ENCODE measurements around the gene TLK1.
A peak's percentile ranks its signal among the peaks of the same experiment; 100 is the strongest.
"Not testable (repeated sequence)": the region's sequence is repeated elsewhere in the genome, so short reads cannot be mapped to it uniquely, and the experiment has no call there.

The TLK1 gene

DNA sequence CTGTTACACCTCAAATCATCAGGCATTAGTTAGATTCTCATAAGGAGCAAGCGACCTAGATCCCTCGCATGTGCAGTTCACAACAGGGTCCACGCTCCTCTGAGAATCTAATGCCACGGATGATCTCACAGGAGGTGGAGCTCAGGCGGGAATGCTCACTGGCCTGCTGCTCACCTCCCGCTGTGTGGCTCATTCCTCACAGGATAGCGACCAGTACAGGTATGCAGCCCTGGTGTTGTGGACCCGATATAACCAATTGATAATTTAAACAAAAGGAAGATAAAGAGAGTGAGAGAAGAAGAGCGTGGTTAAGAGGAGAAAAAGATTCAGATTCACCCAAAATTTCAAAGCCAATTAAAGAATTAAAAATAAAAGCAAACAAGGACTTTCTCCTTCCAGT, 20.8 kb downstream of the TLK1 start:
- no peak for DNase-seq

DNA sequence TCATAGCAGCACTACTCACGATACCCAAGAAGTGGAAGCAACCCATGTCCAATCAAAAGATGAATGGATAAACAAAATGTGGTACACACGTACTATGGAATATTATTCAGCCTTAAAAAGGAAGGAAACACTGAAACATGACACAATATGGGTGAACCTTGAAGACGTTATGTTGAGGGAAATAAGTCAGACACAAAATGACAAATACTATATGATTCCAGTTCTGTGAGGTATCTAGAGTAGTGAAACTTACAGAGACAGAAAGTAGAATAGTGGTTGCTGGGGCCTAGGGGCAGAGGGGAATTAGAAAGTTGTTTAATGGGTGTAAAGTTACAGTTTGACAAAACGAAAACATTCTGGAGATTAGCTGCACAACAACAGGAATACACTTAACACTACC, 24.7 kb downstream of the TLK1 start:
- no peak for DNase-seq

DNA sequence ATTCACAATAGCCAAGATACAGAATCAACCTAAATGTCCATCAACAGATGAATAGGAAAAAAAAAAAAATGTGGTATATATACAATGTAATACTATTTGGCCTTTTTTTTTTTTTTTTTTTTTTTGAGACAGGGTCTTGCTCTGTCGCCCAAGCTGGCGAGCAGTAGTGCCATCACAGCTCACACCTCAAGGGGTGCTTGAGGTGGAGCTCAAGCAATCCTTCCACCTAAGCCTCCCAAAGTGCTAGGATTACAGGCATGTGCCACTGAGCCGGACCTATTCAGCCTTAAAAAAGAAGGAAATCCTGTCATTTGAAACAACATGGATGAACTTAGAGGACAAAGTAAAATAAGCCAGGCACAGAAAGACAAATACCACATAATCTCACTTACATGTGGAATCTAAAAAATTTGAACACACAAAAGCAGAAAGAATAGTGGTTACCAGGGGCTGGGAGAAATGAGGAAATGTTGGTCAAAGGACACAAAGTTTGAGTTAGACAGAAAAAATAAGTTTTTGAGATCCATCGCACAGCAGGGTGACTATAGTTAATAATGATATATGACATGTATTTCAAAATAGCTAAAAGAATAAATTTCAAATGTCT, 26.0 kb downstream of the TLK1 start:
- DNase-seq: no peak

DNA sequence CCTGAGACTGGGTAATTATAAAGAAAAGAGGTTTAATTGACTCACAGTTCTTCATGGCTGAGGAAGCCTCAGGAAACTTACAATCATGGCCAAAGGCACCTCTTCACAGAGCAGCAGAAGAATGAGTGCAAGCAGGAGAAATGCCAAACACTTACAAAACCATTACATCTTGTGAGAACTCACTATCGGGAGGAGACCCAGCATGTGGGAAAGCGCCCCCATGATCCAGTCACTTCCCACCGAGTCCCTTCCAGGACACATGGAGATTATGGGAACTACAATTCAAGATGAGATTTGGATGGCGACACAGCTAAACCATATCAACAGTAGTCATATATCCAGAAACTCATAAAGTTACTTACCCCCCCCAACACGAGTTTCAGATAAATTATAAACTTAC, 28.6 kb downstream of the TLK1 start:
- no peak for DNase-seq

DNA sequence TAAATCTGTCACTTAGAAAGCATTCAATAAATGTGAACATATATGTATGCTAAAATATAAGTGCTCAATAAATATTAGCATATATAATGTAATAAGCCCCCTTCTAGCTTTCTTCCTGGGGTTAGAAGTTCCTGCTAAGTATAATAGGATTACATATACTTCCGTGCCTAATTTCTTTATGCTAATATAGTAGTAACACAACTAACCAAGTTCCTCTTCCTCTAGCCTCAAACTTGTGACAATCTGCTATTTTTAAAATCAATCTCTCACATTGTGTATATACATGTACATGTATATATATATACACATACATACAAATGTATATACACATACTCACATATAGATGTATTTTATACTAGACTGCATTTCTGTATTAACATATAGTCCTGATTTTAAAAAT, 32.2 kb downstream of the TLK1 start:
- no peak for DNase-seq

DNA sequence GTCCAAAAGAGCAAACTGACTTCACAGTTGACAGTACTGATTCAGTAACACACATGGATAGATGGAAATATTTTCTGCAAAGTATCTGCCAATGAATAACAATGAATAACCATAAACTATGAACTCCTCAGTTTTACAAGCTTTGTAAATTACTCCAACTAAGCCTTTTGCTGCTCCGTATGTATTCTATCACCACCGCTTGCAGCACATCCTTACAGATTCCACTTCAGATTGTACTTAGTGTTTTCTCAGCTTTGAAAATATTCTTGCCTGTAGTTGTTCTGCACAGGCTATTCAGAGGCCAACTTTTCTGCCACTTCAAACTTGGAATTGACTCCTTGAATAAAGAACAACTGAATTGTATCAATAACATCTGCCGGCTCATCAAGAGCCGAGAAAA, 36.2 kb downstream of the TLK1 start:
- DNase-seq: no peak

DNA sequence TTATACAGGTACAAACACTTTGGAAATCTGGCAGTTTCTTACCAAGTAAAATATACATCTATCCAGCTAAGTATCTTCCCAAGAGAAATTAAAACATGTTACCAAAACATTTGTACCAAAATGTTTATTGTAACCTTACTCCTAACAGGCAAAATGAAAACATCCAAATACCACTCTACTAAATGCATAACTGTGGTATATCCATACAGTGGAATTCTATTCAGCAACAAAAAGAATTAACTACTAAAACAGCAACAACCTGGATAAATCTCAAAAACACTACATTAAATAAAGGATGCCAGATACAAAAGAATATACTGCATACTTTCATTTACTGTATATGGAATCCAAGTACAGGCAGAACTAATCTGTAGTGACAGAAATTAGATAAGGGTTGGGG, 51.1 kb downstream of the TLK1 start:
- no peak for DNase-seq

DNA sequence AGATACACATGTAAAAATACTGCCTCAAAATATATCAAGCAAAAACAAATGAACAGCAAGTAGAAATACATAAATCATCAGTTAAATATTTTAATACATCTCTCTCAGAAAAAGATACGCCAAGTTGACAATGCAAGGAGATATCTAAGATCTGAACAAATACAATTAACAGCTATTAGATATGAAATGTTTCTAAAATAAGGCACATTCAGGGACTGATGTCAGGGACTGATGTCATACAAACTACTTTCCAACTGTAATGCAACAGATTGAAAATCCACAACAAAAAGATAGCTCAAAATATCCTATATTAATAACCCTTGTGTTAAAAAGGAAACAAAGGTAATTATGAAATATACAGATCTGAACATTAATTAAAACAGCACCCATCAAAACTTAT, 51.7 kb downstream of the TLK1 start:
- no peak for DNase-seq

DNA sequence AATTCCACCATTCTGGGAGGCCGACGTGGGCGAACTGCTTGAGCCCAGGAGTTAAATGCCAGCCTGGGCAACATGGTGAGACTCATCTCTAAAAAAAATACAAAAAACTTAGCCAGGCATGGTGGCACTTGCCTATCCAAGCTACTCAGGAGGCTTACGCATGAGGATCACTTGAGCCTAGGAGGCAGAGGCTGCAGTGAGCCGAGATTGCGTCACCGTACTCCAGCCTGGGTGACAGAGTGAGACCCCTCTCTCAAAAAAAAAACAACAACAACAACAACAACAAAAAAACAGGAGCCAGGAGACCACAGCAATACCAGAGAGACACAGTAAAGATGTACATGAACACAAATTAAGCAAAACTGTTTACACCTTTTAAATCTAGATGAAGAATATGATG, 52.9 kb downstream of the TLK1 start:
- DNase-seq: no peak

DNA sequence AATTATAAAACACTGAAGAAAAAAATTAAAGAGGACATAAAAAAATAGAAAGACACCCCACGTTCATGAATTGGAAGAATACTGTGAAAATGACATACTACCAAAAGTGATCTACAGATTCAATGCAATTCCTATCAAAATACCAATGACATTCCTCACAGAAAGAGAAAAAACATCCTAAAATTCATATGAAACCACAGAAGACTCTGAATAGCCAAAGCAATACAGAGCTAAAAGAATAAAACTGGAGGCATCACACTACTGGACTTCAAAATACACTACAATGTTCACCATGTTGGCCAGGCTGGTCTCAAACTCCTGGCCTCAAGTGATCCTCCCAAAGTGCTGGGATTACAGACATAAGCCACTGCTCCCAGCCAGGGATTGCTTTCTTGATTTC, 56.3 kb downstream of the TLK1 start:
- no peak for DNase-seq

DNA sequence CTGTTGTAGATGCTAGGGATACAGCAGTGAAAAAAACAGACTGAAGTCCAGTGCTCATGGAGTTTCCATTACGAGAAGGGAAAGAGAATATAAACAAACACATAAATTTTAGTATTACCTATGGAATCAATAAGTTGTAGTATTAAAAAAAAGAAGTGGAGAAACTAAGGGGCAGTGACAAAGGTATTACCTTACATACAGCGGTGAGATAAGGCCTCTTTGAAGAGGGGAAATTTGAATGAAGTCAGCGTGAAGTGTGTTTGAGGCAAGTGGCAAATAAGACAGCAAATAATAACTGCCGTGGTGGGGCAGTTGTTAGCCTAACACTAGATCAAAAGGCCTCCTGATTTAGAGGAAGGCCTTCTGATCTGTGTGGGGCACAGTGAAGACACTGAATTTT, 57.9 kb downstream of the TLK1 start:
- no peak for DNase-seq

DNA sequence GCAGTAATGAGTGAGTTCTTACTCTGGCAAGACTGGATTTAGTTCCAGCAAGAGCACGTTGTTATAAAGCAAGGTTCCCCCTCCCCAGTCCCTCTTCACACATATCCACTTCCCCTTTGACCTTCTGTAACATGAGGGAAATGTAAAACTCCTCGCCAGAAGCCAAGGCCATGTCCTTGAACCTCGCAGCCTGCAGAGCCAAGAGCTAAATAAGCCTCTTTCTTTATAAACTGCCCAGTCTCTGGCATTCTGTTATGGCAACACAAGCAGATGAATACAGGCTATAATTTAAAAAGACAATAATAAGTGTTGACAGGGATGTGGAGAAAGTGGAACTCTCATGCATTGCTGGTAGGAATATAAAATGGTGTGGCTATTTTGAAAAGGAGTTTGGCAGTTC, 60.3 kb downstream of the TLK1 start:
- DNase-seq: no peak

DNA sequence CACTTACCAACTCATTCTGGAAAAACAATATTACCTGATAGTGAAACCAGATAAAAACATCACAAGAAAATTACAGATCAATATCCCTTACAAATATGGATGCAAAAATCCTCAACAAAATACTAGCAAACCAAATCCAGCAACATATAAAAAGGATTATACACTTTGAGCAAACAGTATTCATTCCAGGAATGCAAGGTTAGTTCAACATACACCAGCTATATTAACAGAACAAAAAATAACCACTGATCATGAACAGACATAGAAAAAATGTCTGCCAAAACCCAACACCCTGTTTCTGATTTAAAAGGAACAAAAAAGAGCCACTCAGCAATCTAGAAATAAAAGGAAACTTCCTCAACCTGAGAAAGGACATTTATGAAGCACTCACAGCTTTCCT, 62.1 kb downstream of the TLK1 start:
- no peak for DNase-seq

DNA sequence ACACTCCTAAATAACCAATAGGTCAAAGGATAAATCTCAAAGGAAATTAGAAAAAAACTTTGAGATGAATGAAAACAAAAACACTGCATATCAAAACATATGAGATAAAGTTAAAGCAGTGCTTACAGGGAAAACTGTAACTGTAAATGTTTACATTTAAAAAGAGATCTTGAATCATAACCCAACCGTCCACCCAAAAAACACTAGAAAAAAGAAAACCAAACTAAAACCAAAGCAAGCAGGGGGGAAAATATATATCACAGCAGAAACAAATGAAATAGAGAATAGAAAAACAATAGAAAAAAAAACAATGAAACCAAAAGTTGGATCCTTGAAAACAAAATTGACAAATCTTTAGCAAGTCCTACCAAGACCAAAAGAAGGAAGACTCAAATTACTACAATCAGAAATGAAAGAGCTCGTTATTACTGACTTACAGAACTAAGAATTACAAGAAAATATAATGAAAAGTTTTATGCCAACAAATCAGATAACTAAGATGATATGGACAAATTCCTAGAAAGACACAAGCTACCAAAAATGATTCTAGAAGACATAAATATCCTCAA, 65.6 kb downstream of the TLK1 start:
- DNase-seq: no peak

DNA sequence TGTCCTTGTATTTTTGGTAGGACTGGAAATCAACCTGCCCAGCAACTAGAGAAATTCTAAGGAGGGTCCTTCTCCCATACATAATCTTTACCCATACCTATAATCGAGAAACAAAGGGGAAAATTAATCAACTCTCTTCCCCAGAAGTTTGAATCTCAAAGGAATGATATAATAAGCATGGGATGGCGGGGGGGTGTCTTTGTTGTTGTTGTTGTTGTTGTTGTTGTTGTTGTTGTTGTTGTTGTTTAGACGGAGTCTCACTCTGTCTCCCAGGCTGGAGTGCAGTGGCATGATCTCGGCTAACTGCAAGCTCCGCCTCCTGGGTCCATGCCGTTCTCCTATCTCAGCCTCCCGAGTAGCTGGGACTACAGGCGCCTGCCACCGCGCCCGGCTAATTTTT, 69.2 kb downstream of the TLK1 start:
- not testable (repeated sequence) for DNase-seq

DNA sequence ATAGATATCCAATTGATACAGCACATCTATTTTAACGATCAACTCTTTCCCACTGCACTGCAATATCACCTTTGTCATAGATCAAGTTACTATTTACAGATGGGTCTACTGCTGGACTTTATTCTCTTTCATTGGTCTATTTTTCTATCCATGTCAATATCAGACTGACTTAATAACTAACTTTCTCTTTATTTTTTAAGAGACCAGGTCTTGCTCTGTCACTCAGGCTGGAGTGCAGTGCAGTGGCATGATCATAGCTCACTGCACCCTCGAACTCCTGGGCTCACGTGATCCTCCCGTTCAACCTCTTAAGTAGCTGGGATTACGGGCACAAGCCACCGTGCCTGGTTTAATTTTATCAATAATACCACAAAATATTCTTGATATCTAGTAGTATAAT, 71.2 kb downstream of the TLK1 start:
- DNase-seq: no peak

DNA sequence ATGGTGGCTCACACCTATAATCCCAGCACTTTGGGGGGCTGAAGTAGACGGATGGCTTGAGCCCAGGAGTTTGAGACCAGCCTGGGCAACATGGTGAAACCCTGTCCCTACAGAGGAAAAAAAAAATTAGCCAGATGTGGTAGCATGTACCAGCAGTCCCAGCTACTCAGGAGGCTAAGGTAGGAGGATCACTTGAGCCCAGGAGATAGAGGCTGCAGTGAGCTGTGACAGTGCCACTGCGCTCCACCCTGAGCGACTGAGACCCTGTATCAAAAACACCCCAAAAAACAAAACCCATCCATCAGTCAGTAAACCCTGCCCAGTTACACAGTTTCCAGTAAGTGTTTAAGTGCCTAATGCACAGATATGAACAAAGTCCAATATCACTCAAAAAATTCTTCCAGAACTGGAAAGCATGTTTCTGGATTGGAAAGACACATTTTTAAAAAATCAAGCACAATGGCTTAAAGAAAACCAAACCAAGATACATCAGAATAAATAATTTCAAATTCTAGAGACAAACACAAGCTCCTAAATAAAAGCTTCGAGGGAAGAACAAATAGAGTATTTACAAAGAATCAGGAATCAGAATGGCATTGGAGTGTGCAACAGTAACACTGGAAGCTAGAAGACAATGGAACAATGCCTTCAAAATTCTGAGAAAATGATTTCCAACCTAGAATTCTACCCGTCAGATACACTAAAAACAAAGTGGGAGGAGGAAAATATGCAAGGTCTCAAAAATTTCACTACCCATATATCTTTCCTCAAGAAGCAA, 72.4 kb downstream of the TLK1 start:
- no peak for DNase-seq

DNA sequence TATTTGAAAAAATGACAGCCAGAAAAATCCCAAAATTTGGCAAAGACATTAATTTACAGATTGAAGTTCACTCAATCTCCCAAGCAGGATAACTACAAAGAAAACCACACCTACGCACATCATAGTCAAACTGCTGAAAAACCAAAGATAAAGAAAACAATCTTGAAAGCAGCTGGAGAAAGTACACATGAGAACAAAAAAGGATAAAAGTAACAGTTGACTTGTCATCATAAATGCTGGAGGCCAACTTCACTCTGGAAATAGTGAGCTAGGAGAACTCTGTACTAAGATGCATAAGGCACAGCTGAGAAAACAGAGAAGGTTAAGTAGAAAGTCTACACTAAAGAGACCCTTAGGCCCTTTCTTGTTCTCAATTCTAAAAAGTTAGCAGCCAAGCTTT, 73.1 kb downstream of the TLK1 start:
- DNase-seq: no peak

DNA sequence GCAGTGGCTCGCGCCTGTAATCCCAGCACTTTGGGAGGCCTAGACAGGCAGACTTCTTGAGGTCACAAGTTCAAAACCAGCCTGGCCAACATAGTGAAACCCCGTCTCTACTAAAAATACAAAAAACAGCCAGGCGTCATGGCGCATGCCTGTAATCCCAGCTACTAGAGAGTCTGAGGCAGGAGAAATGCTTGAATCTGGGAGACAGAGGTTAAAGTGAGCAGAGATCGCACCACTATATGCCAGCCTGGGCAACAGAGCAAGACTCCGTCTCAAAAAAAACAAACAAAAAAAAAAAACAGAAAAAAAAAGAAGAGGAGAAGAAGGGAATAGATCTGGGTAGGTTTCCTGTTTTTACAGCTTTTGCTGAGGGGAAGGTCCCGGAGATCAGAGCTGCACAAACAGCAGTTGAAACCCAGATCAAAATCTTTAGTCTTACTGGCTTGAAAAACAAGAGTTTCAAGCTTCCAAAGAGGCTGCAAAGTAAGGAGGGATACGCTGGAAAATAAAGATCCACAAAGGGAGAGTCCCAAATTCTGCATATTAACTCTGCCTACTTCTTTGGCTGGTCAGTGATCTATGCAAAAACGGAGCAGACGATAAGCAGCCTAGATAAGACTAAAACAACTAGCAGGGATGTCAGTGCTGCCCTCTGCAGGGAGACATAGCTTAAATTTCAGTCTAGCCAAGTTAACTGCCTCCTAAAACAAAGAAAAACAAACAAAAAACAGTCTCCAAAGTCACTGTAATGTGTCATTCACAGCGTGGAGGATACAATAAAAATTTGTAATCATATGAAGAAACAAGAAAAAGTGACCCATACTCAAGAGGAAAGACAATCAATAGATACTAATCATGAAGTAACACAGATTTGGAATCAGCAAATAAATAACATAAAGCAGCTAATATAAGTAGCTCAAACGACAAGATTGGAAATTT, 74.1 kb downstream of the TLK1 start:
- DNase-seq: peak; percentile 20

DNA sequence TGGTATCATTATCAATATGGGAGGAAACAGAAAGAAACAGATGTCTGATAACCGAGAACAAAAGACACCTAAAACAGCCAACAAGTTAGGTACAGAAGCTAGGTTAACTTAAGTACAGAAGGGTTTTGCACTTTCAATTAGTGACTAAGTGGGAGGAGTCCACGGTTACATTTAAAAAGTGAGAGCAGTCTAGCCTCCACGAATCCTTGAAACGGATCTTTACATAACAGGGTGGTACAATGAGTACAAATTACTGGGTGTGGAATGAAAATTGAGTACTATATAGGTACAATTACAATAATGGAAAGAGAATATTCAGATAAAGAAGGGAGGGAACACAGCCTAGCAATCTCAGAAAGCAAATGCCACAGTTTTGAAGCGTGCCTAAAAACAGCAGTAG, 76.6 kb downstream of the TLK1 start:
- peak; percentile 68 for DNase-seq

DNA sequence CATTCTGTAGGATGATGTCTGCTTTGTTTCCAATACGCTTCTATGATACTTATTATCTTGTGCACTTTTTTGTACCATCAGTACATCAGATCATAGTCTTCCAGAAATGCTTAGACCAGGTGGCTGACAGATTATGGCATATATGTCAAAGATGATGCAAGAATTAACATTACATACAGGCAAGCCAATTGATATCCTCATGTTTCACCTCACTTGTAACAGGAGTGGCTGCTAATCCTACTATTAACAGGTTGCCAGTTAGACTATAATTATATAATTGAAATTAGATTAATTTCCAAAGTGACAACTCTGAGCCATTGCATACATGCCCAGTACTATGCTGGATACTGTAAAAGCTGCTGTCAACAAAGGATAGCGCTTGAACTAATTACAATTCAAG, 77.2 kb downstream of the TLK1 start:
- DNase-seq: peak; percentile 37

DNA sequence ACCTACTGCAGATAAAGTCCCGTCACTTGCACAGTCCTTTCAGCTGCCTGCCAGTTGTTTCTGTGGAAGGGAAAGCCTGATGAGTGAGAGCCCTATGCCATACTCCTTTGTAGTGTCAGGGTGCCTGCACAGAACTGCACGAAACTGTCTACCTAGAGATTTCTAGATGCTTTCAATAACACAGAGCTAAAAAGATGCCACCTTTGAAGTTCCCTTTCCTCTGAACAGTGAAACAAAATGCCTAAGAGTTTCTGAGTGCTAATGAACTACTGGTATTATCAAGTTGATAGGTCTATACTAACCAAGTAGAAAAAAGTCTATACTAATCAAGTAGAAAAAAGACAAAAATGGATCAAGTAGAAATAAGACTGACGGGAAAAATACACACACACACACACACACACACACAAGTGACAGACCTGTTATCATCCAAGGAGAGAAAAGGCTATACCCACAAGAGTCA, 79.0 kb downstream of the TLK1 start:
- no peak for DNase-seq

DNA sequence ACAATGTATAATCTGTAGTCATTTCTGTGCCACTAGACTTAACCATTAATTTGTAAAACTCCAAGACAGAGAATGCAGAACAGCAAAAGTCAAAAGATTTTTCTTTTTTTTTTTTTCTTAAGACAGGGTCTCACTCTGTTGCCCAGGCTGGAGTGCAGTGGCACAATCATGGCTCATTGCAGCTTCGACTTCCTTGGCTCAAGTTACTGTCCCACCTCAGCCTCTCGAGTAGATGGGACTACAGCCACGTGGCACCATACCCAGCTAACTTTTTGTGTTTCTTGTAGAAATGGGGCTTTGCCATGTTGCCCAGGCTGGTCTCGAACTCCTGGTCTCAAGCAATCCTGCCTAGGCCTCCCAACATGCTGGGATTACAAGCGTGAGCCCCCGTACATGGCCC, 80.1 kb downstream of the TLK1 start:
- DNase-seq: no peak

Measured in NCI-H748 treated with DMSO at 0.1 percent for 48 hours (cell line).